Measurements from ENCODE around the gene NACA.

DNA sequence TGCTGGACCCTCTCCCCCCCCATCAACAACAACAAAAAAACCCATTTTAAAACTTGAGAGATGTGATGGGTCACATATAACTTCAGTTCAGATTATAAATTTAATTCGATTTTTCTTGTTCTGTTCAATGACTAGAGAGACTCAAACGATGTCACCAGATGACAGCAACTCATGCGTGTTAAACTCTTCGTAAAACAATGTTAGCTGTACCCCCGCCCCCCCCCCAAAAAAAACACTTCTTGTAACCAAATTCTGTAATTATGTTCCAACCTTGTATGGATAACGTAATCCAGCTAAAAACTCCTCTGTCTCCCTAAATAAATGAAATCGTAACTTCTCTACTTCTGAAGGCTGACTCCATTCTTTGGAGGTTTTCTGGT, 614 bp upstream of the NACA start:
- TF ChIP-seq, protein P1, sequence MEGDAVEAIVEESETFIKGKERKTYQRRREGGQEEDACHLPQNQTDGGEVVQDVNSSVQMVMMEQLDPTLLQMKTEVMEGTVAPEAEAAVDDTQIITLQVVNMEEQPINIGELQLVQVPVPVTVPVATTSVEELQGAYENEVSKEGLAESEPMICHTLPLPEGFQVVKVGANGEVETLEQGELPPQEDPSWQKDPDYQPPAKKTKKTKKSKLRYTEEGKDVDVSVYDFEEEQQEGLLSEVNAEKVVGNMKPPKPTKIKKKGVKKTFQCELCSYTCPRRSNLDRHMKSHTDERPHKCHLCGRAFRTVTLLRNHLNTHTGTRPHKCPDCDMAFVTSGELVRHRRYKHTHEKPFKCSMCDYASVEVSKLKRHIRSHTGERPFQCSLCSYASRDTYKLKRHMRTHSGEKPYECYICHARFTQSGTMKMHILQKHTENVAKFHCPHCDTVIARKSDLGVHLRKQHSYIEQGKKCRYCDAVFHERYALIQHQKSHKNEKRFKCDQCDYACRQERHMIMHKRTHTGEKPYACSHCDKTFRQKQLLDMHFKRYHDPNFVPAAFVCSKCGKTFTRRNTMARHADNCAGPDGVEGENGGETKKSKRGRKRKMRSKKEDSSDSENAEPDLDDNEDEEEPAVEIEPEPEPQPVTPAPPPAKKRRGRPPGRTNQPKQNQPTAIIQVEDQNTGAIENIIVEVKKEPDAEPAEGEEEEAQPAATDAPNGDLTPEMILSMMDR (IDR thresholded peaks at IDR 0.05; ENCODE audit: insufficient read depth, low read depth, low read length), result no peak
- no peak for TF ChIP-seq EZH2 (IDR thresholded peaks at IDR 0.05; ENCODE audit: insufficient read depth, low read length)

All from astrocyte (in vitro differentiated cells and primary cell).